Tibial artery (tissue), 4 donors: ENCODE measurements around the gene ETS2.

ENCODE experiments used
- DNase-seq, 2 donors: peaks; one replicate each; pipeline ENCODE4 v3.0.0-alpha.2; 2019
- H3K27ac ChIP-seq, 2 donors: fragments of 200-600 bp; sonication (generic) in 1 of 2; 1 replicate in 1 of 2; 2 replicates in 1 of 2; pipeline ENCODE4 v1.5.1; 2018 to 2019; ENCODE audit warnings: mild to moderate bottlenecking in 1 of 2
- H3K27me3 ChIP-seq, 2 donors: fragments of 200-600 bp; sonication (generic) in 1 of 2; one replicate each; pipeline versions ENCODE4 v1.5.1 to v1.6.0; 2016 to 2019
- H3K36me3 ChIP-seq, 3 donors: fragments of 200-600 bp; sonication (generic) in 2 of 3; one replicate each; pipeline ENCODE4 v1.5.1; 2016 to 2019; ENCODE audit warnings: mild to moderate bottlenecking in 2 of 3
- H3K4me1 ChIP-seq, 4 donors: fragments of 200-600 bp; sonication (generic) in 2 of 4; 1 replicate in 3 of 4; 2 replicates in 1 of 4; pipeline ENCODE4 v1.5.1; 2016 to 2019
- H3K4me3 ChIP-seq, 2 donors: fragments of 200-600 bp; sonication (generic) in 1 of 2; 1 replicate in 1 of 2; 2 replicates in 1 of 2; pipeline ENCODE4 v1.5.1; 2018 to 2019; ENCODE audit warnings: mild to moderate bottlenecking in 2 of 2
- H3K9me3 ChIP-seq, 3 donors: fragments of 200-600 bp; sonication (generic) in 1 of 3; one replicate each; pipeline ENCODE4 v1.5.1; 2016 to 2019
- intact Hi-C: fragments of 100-400 bp; cut with DNase I; formaldehyde crosslinking; loops from one replicate; pipeline ENCODE4 v1.15.0; 2023; ENCODE audit warnings: low total_unique reads
- TF ChIP-seq, protein P1 (sequence below), 2 experiments: fragments of 200-600 bp in 1 of 2; fragments of 450-650 bp in 1 of 2; IDR thresholded peaks; one replicate each; pipeline ENCODE4 v1.5.1; 2017 to 2019; ENCODE audit warnings: antibody characterized with exemption in 2 of 2, mild to moderate bottlenecking in 1 of 2, moderate library complexity in 1 of 2

The ETS2 gene

DNA sequence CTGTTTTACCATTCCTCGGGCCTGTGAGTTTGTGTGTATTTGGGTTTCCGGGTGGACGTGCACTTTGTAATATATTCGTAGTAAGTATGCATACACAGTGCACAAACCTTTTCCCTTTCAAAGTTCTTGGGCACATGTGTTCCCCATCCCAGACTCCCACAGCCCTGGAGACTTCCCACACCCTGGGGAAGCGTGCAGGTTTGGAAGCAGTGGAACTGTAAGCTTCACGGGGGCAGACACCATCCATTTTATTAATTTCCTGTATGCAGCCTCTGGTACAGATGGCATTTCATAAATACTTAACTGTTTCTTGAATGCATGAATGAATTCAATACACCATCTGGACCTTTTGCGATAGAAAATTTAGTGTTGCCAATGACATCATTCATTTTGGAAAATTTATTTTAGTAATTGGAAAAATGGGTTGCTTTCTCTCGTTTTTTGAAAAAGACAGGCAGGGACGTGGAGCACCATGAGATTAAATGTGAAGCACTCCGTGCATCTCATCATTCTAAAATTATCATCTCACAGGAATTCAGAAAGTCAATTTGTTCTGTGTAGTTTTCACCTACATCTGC, 10.8 kb downstream of the ETS2 start:
- Histone ChIP-seq H3K4me1 (peaks cover 0 to 42% (median 15%) of the 10 kb centered on the region in 4 donors), H3K9me3 (no peaks in the 10 kb centered on the region), H3K27me3 (no peaks in the 10 kb centered on the region), H3K36me3 (peaks cover 90 to 96% (median 95%) of the 10 kb centered on the region in 3 donors), H3K4me3 (no peak overlapping the region), H3K27ac (peak overlapping the region in 1 of 2 donors; percentile 4)
- intact Hi-C loops: no loop called here
- TF ChIP-seq, protein P1, sequence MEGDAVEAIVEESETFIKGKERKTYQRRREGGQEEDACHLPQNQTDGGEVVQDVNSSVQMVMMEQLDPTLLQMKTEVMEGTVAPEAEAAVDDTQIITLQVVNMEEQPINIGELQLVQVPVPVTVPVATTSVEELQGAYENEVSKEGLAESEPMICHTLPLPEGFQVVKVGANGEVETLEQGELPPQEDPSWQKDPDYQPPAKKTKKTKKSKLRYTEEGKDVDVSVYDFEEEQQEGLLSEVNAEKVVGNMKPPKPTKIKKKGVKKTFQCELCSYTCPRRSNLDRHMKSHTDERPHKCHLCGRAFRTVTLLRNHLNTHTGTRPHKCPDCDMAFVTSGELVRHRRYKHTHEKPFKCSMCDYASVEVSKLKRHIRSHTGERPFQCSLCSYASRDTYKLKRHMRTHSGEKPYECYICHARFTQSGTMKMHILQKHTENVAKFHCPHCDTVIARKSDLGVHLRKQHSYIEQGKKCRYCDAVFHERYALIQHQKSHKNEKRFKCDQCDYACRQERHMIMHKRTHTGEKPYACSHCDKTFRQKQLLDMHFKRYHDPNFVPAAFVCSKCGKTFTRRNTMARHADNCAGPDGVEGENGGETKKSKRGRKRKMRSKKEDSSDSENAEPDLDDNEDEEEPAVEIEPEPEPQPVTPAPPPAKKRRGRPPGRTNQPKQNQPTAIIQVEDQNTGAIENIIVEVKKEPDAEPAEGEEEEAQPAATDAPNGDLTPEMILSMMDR (IDR thresholded peaks at IDR 0.05): no peak
- peak in 1 of 2 donors; percentile 17 for DNase-seq

DNA sequence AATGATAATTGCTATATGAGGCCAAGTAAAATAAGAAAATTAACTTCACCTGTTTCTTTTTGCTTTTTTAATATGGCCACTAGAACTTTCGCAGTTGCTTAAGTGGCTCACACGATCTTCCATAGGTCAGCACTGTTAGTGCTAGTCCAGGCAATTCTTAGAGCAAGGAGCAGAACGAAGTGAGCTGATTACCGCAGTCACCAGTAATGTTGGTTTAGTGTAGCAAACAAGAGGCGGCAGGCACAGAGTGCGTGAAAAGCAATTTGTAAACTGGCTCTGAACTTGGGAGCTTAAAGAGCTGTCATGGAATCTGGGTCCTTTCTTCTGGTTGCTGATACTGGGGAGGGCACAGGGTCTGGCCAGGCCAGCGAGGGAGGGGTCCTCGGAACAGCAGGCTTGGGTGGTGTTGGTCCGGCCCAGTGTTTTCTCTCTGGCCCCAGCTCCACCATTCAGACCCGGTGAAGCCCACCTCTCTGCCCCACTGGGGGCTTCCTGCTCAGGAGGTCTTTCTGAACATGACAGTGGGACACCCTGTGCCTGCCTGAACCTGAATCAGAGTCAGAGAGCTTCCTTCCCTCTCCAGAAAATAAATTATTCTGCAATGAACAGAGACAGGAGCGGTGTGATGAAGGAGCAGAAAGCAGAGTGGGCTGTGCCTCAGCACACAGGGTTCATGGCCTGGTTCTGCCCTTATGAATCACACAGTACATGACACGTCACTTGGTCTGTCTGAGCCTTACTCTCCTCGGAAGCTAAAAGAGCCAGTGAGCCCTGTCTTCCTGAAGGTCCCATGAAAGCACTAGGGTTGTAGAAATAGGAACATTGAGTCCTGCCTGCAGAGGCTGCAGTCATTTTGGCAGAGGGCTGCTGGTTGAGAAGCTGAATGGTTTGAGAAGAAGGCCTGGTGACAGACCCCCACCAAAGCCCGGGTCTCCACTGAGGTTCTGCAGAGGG, 11.9 kb downstream of the ETS2 start:
- H3K4me1 ChIP-seq: peaks cover 0 to 46% (median 24%) of the 10 kb centered on the region in 4 donors
- intact Hi-C loops: no loop called here
- H3K4me3 ChIP-seq: no peak overlapping the region
- peaks cover 96 to 97% (median 97%) of the 10 kb centered on the region in 3 donors for H3K36me3 ChIP-seq
- peak overlapping the region; percentile 29 to 65 for H3K27ac ChIP-seq
- peak in 1 of 2 donors; percentile 45 for DNase-seq
- TF ChIP-seq, protein P1 (IDR thresholded peaks at IDR 0.05): no peak
- no peaks in the 10 kb centered on the region for H3K27me3 ChIP-seq
- H3K9me3 ChIP-seq: no peaks in the 10 kb centered on the region

DNA sequence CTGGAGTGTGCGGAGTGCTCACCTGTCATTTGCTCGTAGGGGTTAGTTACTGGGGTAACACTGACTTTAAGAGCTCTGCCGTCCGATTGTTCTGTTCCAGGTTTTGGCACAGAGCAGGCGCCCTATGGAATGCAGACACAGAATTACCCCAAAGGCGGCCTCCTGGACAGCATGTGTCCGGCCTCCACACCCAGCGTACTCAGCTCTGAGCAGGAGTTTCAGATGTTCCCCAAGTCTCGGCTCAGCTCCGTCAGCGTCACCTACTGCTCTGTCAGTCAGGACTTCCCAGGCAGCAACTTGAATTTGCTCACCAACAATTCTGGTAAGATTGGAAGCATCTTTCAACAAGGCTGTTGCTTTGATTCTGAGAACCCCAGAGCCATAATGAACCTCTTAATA, 12.6 kb downstream of the ETS2 start:
- H3K4me1 ChIP-seq: peaks cover 0 to 53% (median 30%) of the 10 kb centered on the region in 4 donors
- H3K27ac ChIP-seq: peak overlapping the region; percentile 29 to 65
- no peak overlapping the region for H3K4me3 ChIP-seq
- H3K9me3 ChIP-seq: no peaks in the 10 kb centered on the region
- DNase-seq: no peak
- H3K36me3 ChIP-seq: peaks cover 94 to 96% (median 94%) of the 10 kb centered on the region in 3 donors
- no peaks in the 10 kb centered on the region for H3K27me3 ChIP-seq
- TF ChIP-seq, protein P1 (IDR thresholded peaks at IDR 0.05): no peak
- intact Hi-C loops: no loop called here

DNA sequence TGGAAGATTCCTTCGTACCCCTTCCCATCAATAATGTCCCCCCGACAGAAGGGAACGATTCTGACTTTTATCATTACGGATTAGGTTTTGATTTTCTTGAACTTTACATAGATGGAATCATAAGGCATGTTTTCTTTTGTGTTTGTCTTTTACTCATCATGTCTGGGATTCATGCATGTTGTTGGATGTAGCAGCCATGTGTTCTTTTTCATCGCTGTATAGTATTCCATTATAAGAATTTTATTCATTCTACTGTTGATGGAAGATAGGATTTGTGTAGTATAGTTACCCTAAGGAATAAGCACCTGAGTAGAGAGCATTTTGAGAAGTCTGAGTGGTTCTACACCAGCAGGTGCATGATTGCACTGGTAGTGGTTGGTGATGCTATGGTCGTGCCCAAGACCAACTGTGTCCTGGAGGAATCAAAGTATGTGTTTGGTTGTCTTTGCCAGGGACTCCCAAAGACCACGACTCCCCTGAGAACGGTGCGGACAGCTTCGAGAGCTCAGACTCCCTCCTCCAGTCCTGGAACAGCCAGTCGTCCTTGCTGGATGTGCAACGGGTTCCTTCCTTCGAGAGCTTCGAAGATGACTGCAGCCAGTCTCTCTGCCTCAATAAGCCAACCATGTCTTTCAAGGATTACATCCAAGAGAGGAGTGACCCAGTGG, 13.5 kb downstream of the ETS2 start:
- intact Hi-C loops: no loop called here
- peak overlapping the region; percentile 37 to 86 for H3K27ac ChIP-seq
- H3K27me3 ChIP-seq: no peaks in the 10 kb centered on the region
- DNase-seq: no peak
- peaks cover 85 to 90% (median 89%) of the 10 kb centered on the region in 3 donors for H3K36me3 ChIP-seq
- H3K4me1 ChIP-seq: peaks cover 0 to 62% (median 35%) of the 10 kb centered on the region in 4 donors
- TF ChIP-seq, protein P1 (IDR thresholded peaks at IDR 0.05): no peak
- H3K9me3 ChIP-seq: no peaks in the 10 kb centered on the region
- no peak overlapping the region for H3K4me3 ChIP-seq

DNA sequence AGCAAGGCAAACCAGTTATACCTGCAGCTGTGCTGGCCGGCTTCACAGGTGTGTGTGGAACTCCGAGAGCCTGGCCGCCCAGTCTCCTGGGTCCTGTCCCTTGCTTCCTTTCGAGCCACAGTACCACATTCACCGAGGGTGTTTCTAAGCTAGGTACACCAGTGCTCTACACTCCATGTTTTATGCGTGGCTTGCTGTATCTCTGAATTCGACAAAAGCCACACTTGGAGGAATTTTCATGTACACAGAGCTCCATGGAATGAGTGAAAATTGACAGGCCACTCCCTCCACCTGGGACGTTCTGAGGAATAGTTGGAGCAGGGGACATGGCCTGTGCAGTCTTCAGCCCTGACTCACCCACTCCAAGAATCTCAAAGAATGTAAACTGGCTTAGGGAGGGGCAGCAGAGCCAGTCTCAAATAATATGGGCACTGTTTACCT, 14.0 kb downstream of the ETS2 start:
- no peak overlapping the region for H3K4me3 ChIP-seq
- no peaks in the 10 kb centered on the region for H3K9me3 ChIP-seq
- TF ChIP-seq, protein P1 (IDR thresholded peaks at IDR 0.05): no peak
- H3K27me3 ChIP-seq: no peaks in the 10 kb centered on the region
- peak overlapping the region; percentile 37 to 86 for H3K27ac ChIP-seq
- DNase-seq: no peak
- peaks cover 0 to 67% (median 40%) of the 10 kb centered on the region in 4 donors for H3K4me1 ChIP-seq
- peaks cover 80 to 89% (median 89%) of the 10 kb centered on the region in 3 donors for H3K36me3 ChIP-seq
- intact Hi-C loops: no loop called here
